Fibroblast of skin of back (primary cell): ENCODE results near the gene CNTN4.
"Not testable (repeated sequence)": the region's sequence is repeated elsewhere in the genome, so short reads cannot be mapped to it uniquely, and the experiment has no call there.

Source experiments
- DNase-seq: peaks from one replicate; pipeline ENCODE4 v3.0.0-alpha.2; 2013

Gene CNTN4

DNA sequence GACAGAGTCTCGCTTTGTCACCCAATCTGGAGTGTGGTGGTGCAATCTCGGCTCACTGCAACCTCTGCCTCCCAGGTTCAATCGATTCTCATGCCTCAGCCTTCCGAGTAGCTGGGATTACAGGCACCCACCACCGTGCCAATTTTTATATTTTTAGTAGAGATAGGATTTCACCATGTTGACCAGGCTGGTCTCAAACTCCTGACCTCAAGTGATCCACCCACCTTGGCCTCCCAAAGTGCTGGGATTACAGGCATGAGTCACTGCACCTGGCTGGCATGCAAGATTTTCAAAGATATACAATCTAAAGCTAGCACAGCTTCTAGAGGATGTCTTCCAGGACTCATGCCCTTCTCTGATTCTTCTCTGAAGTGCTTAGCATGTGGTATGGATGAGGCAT, 722.3 kb downstream of the CNTN4 start:
- not testable (repeated sequence) for DNase-seq

DNA sequence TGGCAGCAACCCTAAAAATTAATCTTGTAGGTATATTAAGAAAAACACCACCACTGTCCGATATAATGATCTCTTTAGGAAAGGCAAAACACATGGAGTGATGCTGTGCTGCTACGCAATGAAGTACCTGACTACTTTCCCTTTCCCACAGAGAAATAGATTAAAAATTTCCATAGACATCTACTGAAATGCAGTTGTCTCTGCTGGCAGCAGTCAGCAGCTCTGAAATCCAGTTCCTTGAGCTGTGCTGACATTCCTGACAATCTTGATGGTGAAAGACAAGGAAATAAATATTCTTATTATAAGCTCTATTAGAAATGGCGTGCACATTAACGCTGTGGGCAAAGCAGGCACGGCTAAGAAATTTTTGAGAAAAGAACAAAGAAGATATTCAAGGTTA, 723.9 kb downstream of the CNTN4 start:
- DNase-seq: no peak

DNA sequence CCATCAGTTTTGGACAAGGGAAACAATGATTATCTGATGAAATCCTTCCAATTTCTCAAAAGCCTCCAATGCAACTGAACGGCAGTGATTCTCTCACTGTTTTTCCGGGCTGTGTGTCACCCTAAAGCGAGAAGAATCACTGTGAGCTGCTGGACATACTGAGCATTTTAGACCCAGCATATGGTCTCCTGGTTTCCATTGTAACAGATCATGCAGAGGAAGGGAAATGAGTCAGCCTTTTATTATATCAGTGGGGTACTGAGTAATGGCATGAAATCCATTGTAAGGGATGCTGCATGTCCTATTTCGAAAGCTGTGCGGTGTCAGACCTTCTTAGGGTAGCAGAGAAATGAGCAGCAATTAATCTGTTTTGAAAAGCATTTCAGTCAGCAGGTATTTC, 724.4 kb downstream of the CNTN4 start:
- peak; percentile 66 for DNase-seq

DNA sequence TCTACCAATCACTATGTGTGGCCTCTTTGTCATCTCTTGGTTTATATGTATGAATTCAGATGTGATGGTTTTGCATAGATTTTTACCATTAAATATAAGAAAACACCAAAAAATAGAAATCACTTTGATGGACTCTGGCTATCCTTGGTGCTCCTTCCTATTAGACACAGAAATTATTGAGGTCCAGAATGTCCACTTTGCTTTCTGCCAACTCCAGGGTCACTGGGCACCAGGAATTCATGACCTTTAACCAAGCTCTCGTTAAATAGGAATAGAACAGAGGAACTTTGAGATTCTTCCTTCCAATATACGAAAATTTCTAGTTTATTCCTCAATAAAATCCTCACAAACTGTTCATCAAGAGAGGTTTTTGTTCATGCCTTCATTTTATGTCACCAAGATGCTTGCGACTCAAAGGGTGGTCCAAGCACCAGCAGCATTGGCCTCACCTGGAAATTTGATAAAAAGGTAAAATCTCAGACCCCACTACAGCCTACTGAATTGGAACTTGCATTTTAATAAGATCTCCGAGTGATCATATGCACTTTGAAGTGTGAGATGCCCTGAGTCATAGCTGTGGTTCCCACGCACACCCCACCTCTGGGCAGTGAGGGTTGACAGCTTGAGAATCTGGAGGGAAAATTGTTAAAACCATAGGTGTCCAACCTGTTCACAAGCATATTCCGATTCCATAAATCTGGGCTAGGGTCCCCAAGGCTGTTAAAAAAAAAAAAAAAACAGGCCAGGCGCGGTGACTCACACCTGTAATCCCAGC, 725.0 kb downstream of the CNTN4 start:
- DNase-seq: no peak

DNA sequence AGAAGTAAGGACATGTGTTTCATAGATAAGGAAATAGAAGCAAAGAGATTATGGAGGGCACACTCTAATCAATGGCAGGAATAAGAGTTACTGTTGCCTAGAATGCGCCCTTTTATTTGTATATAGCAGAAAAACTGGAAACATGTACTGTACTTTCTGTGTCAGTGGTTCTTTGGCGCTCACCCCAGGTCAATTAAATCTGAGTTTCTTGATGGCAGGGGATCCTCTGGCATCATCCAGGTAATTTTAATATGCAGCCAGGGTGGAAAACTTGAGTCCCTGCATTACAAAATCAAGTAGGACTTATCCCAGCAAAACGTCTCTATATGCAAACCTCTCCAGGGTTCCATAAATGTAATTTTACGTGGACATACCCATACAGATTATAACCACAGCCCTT, 727.4 kb downstream of the CNTN4 start:
- DNase-seq: no peak

DNA sequence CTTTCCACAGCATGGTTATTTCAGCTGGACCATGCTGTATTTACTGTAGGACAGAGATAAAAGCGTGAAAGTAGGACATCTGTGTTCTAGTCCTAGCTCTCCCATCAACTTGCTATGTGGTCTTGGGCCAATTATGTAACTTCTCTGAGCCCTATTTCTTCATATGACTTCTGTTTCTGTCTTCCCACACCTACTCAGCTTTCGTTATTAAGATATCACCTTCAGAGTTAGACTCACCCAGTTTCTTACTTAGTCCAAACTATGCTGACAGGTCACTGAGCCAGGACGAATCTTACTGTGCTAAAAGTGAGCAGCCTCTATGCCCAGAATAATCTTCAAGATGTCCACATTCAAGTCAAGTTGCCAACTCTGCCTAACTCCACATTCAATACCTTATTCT, 727.8 kb downstream of the CNTN4 start:
- no peak for DNase-seq

DNA sequence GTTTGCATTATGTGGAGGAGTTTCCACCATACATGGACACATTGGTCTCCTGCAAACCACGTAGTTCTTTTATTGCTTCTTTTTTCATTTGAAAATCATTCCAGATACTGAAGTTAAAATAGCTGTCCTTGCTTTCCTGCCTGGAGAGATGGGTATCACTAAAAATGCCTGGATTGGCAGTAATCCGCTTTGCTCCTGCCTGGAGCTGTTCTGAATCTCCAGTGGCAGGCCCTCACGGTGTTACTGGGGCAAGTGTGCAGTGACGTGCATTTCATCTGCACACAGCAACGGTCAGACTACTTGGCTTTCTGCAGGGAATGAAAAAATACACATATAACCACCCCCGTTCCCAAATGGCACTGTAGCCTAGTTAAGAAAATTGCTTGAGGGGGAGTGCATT, 738.6 kb downstream of the CNTN4 start:
- no peak for DNase-seq

DNA sequence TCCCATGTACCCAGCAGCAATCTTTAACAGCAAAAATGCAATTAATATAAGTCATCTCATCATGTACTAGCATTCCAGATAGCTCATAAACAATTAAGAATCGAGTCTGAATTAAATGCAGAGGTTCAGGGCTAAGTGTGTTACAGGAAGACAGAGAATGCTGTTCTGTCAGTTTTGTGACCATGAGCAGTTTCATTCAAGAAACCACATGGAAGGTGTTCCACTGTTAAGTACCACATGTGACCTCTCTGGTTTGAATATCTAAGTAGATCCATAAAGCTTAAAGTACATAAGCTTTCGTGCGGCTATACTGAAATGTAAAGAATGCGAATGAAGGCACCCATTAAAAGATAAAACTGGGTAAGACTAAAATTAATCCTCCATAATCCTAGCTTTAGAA, 739.2 kb downstream of the CNTN4 start:
- no peak for DNase-seq

DNA sequence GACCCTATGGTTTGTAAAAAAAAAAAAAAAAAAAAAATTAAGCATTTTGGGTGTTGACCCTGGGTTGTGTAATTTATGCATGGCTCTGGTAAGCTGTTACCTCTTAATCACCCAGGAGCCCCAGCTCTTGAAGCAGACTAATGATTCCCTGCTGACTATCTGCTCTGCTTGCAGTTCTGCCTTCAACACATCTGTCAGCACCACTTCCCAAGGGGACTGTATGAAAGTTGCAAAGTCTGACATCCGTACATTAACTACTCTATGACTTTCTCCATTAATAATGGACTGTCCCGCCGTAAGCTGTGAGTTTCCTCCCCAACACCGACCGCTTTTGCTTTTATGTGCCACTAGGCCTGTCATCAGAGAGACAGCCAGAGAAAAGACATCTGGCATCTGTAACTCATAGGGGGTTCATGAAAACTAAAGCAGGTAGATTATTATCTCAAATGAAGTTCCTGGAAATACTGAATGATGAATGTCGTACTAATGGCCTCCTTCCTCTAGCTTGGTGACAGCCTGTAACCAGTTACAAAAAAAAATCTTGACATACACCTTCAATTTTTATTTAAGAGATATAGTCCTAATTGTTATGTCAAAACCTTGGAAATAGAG, 740.0 kb downstream of the CNTN4 start:
- DNase-seq: no peak

DNA sequence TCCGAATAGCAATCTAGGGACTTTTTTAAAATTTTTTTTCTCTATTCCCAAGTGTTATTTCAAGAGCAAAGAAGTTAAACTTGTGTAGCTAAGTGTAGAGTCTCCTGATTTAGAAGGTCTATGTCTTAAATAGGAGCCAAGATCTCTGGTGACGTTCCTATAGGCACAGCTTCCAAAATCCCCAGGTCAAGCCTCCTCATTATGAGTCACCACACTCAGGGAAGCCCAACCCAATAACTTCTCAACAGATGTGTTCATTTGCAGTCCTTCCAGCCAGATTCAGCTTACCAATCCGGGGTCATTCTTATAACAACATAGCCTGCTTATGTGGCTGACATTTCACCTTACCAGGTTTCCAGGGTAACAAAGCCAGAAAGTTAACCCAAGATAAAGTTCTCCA, 741.2 kb downstream of the CNTN4 start:
- DNase-seq: no peak

DNA sequence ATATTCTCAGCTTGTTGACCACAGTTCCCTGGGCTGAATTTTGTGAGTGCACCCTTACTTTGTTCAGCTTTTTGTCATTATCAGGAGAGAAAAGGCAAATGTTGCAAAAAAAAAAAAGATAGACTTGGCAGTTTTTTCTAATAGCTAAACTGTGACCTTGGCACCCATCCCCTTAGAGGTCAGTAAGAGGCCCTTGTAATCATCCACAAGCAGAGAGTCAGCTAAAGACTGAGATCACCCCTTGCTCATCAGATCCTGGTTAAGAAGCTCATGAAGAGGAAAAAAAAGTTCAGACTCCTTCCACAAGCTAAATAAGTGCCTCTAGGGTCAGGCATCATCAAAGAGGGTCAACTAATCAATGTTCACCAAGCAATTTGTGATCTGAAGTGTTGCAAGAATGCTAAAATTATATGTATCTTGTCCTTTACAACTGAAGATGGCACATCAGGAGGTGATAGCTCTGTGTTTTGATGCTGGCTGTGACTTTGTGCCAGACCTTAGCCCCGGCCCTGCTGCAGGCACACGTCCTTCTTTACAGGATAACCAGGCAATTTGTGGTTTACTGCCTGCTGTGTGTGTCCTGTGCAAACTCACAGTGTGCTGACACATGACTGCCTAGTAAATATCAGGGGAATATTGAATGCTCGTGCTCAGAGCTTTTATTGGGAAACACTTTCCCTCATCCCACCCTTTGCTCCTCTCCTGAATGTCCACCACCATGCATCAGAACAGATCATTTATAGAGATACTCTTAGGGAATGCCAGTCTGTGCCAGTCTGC, 748.6 kb downstream of the CNTN4 start:
- DNase-seq: no peak

DNA sequence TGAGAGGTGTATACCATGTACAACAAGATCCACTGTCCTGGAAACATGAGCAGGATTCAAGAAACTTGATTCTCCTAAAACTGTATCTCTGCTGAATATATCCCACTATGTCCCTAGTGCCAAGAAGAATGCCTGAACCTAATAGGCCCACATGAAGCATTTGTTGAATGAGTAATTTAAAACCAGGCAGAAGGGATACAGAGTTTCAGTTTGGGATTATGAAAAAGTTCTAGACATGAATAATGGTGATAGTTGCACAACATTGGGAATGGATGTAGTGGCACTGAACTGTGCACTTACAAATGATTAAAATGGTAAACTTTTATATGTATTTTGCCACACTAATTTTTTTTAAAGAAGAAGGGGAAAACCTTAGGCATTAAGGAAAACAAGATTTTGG, 750.4 kb downstream of the CNTN4 start:
- no peak for DNase-seq

DNA sequence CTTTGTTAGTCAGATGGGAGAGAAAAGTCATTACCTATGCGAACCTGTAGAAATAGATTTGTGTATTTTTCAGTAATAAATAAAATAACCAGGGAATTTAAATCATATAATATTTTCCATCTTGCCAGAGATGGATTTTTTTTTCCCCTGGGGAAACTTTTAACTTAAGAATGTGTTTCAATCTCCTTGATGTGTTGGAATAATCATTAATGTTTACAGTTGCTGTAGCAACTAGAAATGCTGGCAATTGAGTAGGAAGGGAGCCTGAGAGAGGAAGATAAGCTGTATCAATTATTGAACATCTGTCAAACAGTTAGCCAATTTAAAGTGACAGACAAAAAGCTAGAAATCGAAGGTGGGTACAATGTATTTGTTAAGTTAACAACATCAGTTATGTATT, 752.0 kb downstream of the CNTN4 start:
- no peak for DNase-seq

DNA sequence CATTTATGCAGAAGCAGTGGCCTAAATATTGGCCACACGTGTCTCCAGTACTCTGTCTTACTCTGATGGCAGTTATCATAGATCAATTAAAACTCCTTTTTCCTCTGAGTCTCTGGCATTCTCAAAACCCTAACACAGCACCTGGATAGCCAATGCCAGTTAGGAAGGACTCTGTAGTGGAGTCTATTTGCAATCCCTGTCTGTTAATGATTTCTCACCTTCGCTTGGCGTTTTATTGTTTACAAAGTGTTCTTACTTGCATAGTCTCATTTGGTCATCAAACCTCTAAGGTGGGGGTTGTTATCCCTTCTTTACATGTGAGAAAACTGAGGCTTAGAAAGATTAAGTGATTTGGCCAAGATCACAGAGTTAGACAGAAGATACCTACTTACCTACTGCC, 752.7 kb downstream of the CNTN4 start:
- no peak for DNase-seq

DNA sequence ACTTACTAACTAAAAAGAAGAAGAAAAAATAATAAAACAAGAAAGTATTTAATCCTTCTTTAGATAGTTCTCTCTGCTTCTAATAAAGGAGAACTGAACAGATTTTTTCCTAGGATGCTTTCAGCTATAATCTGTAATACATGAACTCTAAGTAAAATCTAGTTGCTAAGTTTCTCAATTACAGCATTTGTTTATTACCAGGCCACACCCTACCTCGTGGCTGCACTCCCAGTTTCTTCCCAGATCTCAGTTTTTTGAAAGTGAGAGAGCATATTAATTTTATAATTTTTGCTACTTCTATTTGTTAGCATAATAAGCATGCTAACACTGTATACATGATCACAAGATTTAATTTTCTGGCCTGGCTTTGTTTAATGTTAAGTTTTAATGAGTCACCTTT, 753.2 kb downstream of the CNTN4 start:
- no peak for DNase-seq

DNA sequence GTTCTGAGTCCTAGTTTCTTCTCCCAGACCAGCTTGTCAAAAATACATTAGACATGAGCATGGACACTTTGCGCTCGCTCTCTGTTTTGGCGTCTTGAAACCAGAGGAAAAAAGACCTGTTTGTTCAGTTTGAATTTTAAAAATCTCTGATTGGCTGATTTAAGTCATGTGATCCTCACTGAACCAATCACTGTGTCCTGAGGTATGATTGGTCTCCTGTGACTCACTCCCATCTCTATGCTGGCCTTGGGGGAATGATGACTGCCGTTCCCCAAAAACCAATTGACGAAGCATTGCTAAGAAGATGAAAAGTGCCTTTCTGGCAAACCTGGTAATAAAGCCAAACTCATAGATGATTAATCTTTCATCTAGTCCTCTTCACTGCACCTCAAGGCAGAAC, 755.0 kb downstream of the CNTN4 start:
- no peak for DNase-seq

DNA sequence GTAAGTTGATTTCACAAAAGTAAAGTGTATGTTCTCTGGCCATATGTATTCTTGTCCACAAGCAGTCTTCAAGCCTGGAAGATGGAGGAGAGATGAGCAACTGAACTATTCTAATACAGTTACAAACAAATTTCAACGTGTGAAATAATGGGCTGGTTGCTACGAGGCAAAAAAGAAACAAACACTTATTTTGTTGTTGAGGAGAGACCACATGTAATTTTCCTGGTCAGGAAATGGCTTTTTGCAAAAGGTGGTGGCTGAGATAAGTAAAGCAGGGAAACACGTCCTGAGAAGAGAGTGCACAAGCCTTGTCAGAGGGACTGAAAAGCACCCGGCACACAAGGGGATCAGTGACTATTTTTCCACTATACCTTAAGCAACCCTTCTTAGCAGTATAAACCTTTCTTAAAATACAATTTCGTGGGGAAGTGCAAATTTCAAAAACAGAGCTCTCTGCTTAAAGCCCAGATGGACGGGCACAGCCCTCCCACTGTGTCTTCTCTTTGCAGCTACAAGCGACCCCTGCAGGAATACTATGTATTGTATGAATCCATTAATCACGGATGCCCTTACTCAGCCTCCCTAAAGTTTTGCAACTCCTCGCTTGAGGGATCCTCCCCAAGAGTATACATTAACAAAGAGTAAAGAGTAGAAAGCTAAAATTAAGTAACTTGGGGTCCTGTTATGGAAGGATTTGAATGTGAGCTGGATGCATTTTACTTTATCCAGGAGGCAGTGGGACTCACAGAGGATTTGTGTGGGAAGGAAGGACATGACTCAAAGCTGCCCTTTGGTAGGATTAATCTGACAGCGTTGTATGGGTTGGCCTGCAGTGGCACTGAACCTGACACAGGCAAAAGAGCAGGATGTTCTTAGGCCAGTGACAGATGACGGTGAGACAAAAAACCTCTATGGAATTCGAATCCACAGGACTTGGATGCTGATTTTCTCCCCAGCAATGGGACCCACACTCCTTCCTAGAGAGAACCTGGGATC, 757.8 kb downstream of the CNTN4 start:
- no peak for DNase-seq

DNA sequence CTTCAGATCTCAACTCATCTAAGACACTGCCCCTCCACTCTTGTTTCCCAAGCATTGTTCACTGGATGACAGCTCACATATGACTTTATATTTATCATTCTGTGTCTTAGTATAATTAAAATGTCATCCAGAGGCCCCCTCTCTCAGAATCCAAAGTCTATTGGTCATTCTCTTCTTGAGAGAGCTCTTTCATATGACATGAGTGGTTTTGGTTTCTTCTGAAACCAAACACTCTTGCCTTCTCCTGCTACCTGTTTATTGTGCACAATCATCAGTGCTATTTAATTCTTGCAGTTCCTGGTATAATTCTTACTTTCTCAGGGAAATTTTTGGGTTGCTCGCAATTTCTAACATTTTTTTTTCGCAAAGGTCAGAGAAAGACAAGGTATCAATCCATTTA, 762.0 kb downstream of the CNTN4 start:
- DNase-seq: no peak

DNA sequence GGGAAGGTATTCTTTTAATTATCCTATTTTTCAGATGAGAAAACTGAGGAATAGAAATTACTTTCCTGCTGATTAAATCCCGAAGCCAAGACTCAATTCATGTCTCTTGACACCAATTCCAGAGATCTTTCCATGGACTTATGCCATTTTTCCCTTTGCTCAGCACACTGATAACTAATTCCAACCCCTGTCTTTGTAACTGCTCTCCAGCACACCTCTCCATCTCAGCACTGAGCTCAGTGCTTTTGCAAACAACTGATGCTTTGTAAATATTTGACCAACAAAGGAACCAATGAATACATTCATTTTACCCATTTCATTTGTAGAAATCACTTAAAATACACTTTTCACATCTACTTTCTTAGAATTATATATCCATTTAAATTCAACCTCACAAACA, 762.5 kb downstream of the CNTN4 start:
- DNase-seq: no peak

DNA sequence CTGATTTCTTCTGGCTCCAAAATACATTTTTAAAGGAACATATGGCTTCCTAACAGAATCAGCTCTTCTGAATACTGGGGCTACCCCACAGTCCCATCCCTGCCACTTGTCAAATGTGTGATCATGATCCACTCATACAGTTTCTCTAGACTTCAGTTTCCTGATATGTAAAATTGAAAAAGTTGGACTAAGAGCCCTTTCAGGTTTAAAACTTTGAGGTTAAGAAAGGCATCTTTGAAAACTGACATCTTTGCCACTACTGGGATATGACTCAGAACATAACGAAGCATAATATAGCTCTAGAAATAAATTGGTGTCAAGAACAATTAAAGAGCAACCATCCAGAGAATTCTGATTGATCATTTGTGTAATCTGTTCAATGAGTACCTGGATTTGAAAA, 763.3 kb downstream of the CNTN4 start:
- no peak for DNase-seq

DNA sequence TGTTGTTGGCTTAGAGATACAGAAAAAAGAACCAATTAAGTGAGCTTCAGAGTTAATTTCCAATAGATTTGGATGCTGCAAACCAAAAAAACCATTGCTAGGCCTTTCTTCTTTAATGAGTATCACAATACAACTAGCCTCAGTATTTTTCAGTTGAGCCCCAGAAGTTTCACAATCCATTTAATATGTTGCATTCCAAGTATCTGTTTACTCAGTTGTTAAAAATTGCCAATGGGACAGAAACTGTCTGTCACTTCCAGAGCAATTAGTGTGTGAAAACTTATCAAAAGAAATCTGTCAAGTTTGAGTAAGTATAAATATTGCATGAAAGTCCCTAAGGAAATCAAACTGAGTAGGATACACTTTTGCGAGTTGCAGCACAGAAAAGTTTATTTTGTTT, 763.7 kb downstream of the CNTN4 start:
- DNase-seq: no peak

DNA sequence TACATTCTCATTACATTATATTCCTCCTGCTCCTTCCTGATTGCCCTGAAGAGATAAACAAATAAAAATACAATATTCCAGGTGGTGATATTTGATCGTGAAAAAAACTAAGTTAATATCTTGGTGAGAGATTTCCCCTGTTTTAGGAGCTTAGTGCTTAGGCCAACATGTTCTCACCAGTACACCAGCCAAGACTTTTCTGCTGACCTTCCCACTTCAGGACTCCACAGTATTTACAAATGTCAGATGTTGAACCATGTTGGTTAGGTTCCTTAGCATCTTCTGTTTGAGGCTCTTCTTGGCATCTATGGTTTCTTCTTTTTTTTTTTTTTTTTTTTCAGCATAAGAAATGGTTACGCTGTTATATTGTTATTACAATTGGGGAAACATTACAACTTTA, 764.5 kb downstream of the CNTN4 start:
- no peak for DNase-seq

DNA sequence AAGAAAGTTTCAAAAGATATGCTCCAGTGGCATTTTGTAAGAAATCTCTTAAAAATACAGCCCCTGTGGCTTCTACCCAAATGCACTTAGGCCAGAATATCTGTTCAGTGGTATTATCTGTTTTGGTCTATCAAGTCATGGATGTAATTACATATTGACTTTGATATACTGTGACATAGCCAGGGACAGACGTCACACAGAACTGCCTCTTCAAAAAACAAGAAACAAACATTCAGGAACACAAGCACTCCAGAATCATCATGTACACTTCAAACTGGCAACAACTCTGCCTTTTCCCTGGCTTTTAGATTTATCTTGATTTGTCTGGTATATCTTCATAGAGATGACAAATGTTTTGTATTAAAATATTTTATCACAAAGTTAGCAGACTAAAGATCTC, 771.2 kb downstream of the CNTN4 start:
- no peak for DNase-seq
